Uterus (tissue), 4 donors: ENCODE results near the gene KIAA0232. TPM values are rescaled to one million over a fixed set of nuclear protein-coding genes. Genes with fewer than 3 reads are reported as not detected.

Experiments
- DNase-seq, 2 donors: peaks; one replicate each; pipeline ENCODE4 v3.0.0-alpha.2; 2019 to 2020
- H3K27ac ChIP-seq, 2 donors: fragments of 200-600 bp; sonication (generic); 1 replicate in 1 of 2; 2 replicates in 1 of 2; pipeline ENCODE4 v1.5.1; 2016 to 2018
- H3K27me3 ChIP-seq, 2 donors: fragments of 200-600 bp; sonication (generic); one replicate each; pipeline ENCODE4 v1.5.1; 2018 to 2019; ENCODE audit warnings: control low read depth in 1 of 2
- H3K36me3 ChIP-seq, 2 donors: fragments of 200-600 bp; sonication (generic); one replicate each; pipeline ENCODE4 v1.5.1; 2019; ENCODE audit warnings: control low read depth in 1 of 2
- H3K4me1 ChIP-seq, 2 donors: fragments of 200-600 bp; sonication (generic); one replicate each; pipeline ENCODE4 v1.5.1; 2018 to 2019; ENCODE audit warnings: control low read depth in 1 of 2
- H3K4me3 ChIP-seq, 2 donors: fragments of 200-600 bp; sonication (generic); 1 replicate in 1 of 2; 2 replicates in 1 of 2; pipeline ENCODE4 v1.5.1; 2018 to 2019; ENCODE audit warnings: mild to moderate bottlenecking in 1 of 2
- H3K9me3 ChIP-seq, 2 donors: fragments of 200-600 bp; sonication (generic); one replicate each; pipeline ENCODE4 v1.5.1; 2019; ENCODE audit warnings: control low read depth in 1 of 2
- CTCF ChIP-seq, 4 experiments: fragments of 200-600 bp in 2 of 4; fragments of 450-650 bp in 2 of 4; sonication (generic) in 2 of 4; IDR thresholded peaks; one replicate each; pipeline ENCODE4 v1.5.1; 2016 to 2019; ENCODE audit warnings: antibody characterized with exemption in 4 of 4, mild to moderate bottlenecking in 2 of 4, moderate library complexity in 1 of 4
- POLR2A ChIP-seq, 2 donors: fragments of 450-650 bp; IDR thresholded peaks; one replicate each; pipeline ENCODE4 v1.6.1; 2016; ENCODE audit warnings: antibody characterized with exemption in 2 of 2, mild to moderate bottlenecking in 1 of 2, moderate library complexity in 1 of 2
- intact Hi-C: fragments of 100-400 bp; cut with DNase I; formaldehyde crosslinking; loops from one replicate; pipeline ENCODE4 v1.15.1; 2023; ENCODE audit warnings: low total_unique reads
- total RNA-seq, 4 donors: library from RNA; depleted of rRNA in 3 of 4; stranded (reverse); fragments of >200 nt in 3 of 4; gene quantifications; one replicate each; pipeline versions ENCODE4 v1.1.0 to v1.2.4, GENCODE V29; 2014 to 2023
- donor health status: DM: yes; HTN: yes; CAD: no.

KIAA0232 gene
- total RNA-seq, 4 donors from 2014 or later = 13.8 to 78.8 (median 43.4) TPM

GRCh38 chr4:6915041-6916005 lies 132.8 kb downstream of the KIAA0232 start:
- Histone ChIP-seq H3K36me3 (no peaks in the 10 kb centered on the region), H3K9me3 (no peaks in the 10 kb centered on the region), H3K27ac (no peak overlapping the region), H3K27me3 (no peaks in the 10 kb centered on the region), H3K4me3 (no peak overlapping the region), H3K4me1 (peaks cover 0 to 16% of the 10 kb centered on the region in 2 donors)
- DNase-seq = no peak
- TF ChIP-seq POLR2A (IDR thresholded peaks at IDR 0.05) (no peak), CTCF (IDR thresholded peaks at IDR 0.05) (no peak)
- intact Hi-C loops = no loop called here

DNA sequence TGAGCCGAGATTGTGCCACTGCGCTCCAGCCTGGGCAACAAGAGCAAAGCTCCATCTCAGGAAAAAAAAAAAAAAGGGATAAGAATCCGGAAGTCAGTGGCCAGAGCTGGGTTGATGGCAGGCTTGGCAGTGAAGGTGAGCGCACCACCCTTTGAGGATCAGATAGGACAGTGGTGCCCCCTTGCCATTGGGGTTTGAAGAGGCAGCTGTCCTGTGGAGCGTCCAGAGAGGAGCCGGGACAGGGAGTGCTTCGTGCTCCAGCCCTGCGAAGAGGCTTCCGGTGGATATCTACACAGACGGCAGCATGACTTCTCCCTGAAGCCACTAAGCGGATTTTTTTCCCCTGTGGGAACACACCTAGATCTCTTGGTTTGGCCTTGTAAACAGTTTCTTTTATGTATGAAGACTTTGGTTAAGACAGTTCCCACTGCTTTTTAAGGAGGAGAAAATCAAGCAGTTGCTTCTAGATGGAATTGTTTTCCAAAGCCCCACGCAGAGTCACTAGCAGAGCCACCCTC lies 133.6 kb downstream of the KIAA0232 start:
- intact Hi-C loops = no loop called here

DNA sequence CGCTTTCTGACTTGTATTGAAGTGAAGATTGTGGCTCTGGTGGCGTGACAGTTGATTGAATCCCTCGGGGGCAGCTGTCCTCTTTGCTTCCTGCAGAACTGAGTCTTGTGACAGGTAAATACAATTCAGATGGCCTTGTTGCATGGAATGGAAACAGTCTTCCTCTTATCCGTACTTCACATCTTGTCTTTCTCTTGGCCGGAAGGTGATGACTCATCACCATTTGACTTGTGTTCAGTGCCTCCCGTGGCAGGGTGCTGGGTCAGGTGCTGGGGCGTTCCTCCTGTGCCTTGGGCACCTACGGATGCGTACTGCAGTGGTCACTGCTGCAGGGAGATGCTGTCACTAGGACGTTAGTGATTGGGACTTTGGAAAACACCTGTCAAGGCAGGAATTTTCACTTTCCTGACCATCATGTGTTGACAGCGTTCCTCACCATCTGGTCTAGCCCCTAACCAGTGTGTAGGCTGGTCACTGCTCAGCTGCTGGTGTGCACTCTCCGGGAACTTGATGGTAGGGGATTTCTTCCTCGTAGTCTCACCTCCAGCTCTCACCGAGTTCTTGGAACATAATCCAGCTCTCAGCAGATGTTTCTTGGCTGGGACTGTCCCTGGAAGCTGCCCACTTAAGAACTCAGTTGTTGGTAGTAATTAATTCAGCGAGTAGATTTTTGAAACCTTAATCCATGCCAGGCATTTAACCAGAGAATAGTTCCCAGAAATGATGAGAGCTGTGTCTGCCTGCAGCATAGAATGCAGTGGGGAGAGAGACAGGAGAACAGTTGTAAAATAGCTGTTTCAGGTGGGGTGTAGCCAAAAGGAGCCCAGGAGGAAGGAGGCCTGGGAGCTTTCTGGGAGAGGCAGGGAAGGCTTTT lies 134.3 kb downstream of the KIAA0232 start:
- TF ChIP-seq CTCF (IDR thresholded peaks at IDR 0.05) (no peak), POLR2A (IDR thresholded peaks at IDR 0.05) (no peak)
- Histone ChIP-seq H3K4me3 (no peak overlapping the region), H3K27me3 (no peaks in the 10 kb centered on the region), H3K9me3 (no peaks in the 10 kb centered on the region), H3K27ac (peak overlapping the region; percentile 47 to 59), H3K36me3 (no peaks in the 10 kb centered on the region), H3K4me1 (peaks cover 0 to 11% of the 10 kb centered on the region in 2 donors)
- peak in 1 of 2 donors; percentile 57 for DNase-seq
- intact Hi-C loops = no loop called here

More for the DNA sequence above, 133.6 kb downstream of the KIAA0232 start:
- no peaks in the 10 kb centered on the region for H3K9me3 ChIP-seq
- no peaks in the 10 kb centered on the region for H3K36me3 ChIP-seq
- no peaks in the 10 kb centered on the region for H3K27me3 ChIP-seq
- H3K27ac ChIP-seq = peak overlapping the region in 1 of 2 donors; percentile 21
- no peak for DNase-seq
- TF ChIP-seq CTCF (IDR thresholded peaks at IDR 0.05) (no peak), POLR2A (IDR thresholded peaks at IDR 0.05) (no peak)
- H3K4me1 ChIP-seq = peaks cover 0 to 11% of the 10 kb centered on the region in 2 donors
- no peak overlapping the region for H3K4me3 ChIP-seq

DNA sequence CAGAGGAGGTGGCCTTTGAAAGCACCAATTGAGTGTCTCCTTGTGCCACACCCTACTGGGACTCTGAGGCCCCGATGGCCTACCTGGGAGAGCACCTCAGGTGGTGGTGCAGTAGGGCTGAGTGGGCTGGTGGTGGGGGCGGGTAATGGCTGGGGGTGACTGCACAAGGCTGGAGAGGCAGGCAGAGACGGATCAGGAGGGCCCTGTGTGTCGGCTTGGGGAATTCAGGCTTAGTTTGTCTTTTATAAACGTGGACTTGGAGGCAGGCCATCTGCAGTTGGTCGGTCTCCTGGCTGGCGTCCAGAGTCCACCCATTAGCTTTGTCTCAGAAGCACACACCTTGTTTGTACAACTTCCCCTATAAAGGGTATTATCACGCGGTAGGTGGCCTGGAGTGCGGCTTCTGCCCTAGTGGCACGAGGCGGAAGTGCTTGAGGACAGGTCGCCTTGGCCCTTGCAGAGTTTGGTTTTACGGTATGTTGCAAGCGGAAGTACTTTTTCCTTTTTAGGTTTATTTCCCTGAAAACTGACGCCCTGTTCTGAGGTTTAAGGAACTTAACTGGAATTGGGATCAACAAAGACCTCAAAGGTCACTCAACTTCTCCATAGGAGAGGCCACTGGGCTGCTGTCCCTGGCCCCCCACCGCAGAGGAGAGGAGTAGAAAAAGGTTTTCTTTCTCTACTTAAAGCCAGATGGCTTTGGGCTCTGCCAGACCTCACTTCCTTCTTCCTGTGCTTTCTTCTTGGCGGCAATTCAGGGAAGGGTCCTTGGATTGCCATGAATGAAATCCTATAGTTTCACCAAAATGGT lies 135.1 kb downstream of the KIAA0232 start:
- TF ChIP-seq CTCF (IDR thresholded peaks at IDR 0.05) (peak in 2 of 4 experiments; percentile 27 to 45), POLR2A (IDR thresholded peaks at IDR 0.05) (no peak)
- Histone ChIP-seq H3K4me3 (no peak overlapping the region), H3K27me3 (no peaks in the 10 kb centered on the region), H3K9me3 (no peaks in the 10 kb centered on the region), H3K4me1 (peaks cover 0 to 11% of the 10 kb centered on the region in 2 donors), H3K27ac (peak overlapping the region; percentile 47 to 59), H3K36me3 (no peaks in the 10 kb centered on the region)
- intact Hi-C loops = no loop called here
- peak; percentile 40 to 69 for DNase-seq
